Measurements from ENCODE around the gene ATP6V0A4. TPM values are rescaled to one million over a fixed set of nuclear protein-coding genes. Genes with fewer than 3 reads are reported as not detected.

ATP6V0A4 gene
- total RNA-seq, 1 donor from 2014 or later = 0.25 TPM

GRCh38 chr7:138748666-138749065 is 49.3 kb downstream of the ATP6V0A4 start:
- H3K27ac Mint-ChIP-seq (ENCODE audit: unreplicated experiment) = no peak overlapping the region
- Histone ChIP-seq H3K9ac (ENCODE audit: low read length) (no peak overlapping the region), H3K36me3 (ENCODE audit: insufficient read depth, low read length) (no peaks in the 10 kb centered on the region), H3K4me3 (ENCODE audit: insufficient read depth, low read depth, low read length) (no peak overlapping the region), H3K4me2 (ENCODE audit: low read length) (no peak overlapping the region), H3K79me2 (ENCODE audit: insufficient read depth, low read length) (no peaks in the 10 kb centered on the region), H3K9me3 (ENCODE audit: insufficient read depth, low read depth, low read length) (no peaks in the 10 kb centered on the region), H3K27ac (ENCODE audit: low read depth, low read length) (no peak overlapping the region), H3K27me3 (ENCODE audit: insufficient read depth, low read length) (no peaks in the 10 kb centered on the region), H4K20me1 (ENCODE audit: insufficient read depth, low read length) (no peaks in the 10 kb centered on the region), H3K4me1 (ENCODE audit: insufficient read depth, low read length) (no peaks in the 10 kb centered on the region), H2AFZ (ENCODE audit: low read depth, low read length) (no peak overlapping the region)
- H3K9me3 Mint-ChIP-seq (ENCODE audit: unreplicated experiment) = peaks cover 2% of the 10 kb centered on the region
- no peaks in the 10 kb centered on the region for H3K36me3 Mint-ChIP-seq (ENCODE audit: low read depth, unreplicated experiment)
- peaks cover 3% of the 10 kb centered on the region for H3K4me1 Mint-ChIP-seq (ENCODE audit: low read depth, unreplicated experiment)
- no peak for DNase-seq (ENCODE audit: low read depth)
- peaks cover 8% of the 10 kb centered on the region for H3K27me3 Mint-ChIP-seq (ENCODE audit: low read depth, unreplicated experiment)
- TF ChIP-seq, protein P1, sequence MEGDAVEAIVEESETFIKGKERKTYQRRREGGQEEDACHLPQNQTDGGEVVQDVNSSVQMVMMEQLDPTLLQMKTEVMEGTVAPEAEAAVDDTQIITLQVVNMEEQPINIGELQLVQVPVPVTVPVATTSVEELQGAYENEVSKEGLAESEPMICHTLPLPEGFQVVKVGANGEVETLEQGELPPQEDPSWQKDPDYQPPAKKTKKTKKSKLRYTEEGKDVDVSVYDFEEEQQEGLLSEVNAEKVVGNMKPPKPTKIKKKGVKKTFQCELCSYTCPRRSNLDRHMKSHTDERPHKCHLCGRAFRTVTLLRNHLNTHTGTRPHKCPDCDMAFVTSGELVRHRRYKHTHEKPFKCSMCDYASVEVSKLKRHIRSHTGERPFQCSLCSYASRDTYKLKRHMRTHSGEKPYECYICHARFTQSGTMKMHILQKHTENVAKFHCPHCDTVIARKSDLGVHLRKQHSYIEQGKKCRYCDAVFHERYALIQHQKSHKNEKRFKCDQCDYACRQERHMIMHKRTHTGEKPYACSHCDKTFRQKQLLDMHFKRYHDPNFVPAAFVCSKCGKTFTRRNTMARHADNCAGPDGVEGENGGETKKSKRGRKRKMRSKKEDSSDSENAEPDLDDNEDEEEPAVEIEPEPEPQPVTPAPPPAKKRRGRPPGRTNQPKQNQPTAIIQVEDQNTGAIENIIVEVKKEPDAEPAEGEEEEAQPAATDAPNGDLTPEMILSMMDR (IDR thresholded peaks at IDR 0.05; ENCODE audit: insufficient read depth, low read depth, low read length) = no peak
- no peak for TF ChIP-seq EZH2 (IDR thresholded peaks at IDR 0.05; ENCODE audit: insufficient read depth, low read length)
- no peak for FAIRE-seq
- H3K4me3 Mint-ChIP-seq (ENCODE audit: unreplicated experiment) = no peak overlapping the region

DNA sequence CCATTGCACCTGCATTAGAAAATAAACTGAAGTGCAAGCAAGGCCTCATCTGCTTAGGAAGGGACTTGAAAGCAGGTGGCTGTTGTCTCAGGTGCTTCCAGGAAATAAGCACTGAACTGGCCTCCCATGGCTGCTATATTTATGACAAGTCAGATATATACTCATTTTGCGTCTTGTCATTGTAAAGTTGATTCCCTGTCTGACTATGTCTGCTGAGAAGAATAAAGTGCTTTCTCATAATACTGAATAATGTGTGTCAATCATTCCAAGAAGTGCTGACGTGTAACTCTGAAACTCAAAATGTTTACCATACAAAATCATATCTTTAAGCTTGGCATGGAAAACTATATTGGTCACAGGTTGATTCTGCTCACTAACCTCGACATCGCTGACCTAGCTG is 51.9 kb downstream of the ATP6V0A4 start:
- Mint-ChIP-seq H3K36me3 (ENCODE audit: low read depth, unreplicated experiment) (peaks cover 3% of the 10 kb centered on the region), H3K27me3 (ENCODE audit: low read depth, unreplicated experiment) (peaks cover 8% of the 10 kb centered on the region), H3K4me1 (ENCODE audit: low read depth, unreplicated experiment) (peaks cover 7% of the 10 kb centered on the region), H3K9me3 (ENCODE audit: unreplicated experiment) (no peaks in the 10 kb centered on the region), H3K27ac (ENCODE audit: unreplicated experiment) (no peak overlapping the region), H3K4me3 (ENCODE audit: unreplicated experiment) (no peak overlapping the region)
- Histone ChIP-seq H3K9me3 (ENCODE audit: insufficient read depth, low read depth, low read length) (no peaks in the 10 kb centered on the region), H3K79me2 (ENCODE audit: insufficient read depth, low read length) (no peaks in the 10 kb centered on the region), H3K4me2 (ENCODE audit: low read length) (no peak overlapping the region), H3K9ac (ENCODE audit: low read length) (no peak overlapping the region), H3K4me1 (ENCODE audit: insufficient read depth, low read length) (peaks cover 3% of the 10 kb centered on the region), H3K27me3 (ENCODE audit: insufficient read depth, low read length) (no peaks in the 10 kb centered on the region), H4K20me1 (ENCODE audit: insufficient read depth, low read length) (no peaks in the 10 kb centered on the region), H3K36me3 (ENCODE audit: insufficient read depth, low read length) (no peaks in the 10 kb centered on the region), H3K4me3 (ENCODE audit: insufficient read depth, low read depth, low read length) (no peak overlapping the region), H3K27ac (ENCODE audit: low read depth, low read length) (no peak overlapping the region), H2AFZ (ENCODE audit: low read depth, low read length) (no peak overlapping the region)
- no peak for FAIRE-seq
- TF ChIP-seq EZH2 (IDR thresholded peaks at IDR 0.05; ENCODE audit: insufficient read depth, low read length) = no peak
- TF ChIP-seq, protein P1 (IDR thresholded peaks at IDR 0.05; ENCODE audit: insufficient read depth, low read depth, low read length) = no peak
- DNase-seq (ENCODE audit: low read depth) = no peak

GRCh38 chr7:138745189-138745588 is 52.8 kb downstream of the ATP6V0A4 start:
- Histone ChIP-seq H3K27ac (ENCODE audit: low read depth, low read length) (no peak overlapping the region), H3K79me2 (ENCODE audit: insufficient read depth, low read length) (no peaks in the 10 kb centered on the region), H3K9me3 (ENCODE audit: insufficient read depth, low read depth, low read length) (no peaks in the 10 kb centered on the region), H3K27me3 (ENCODE audit: insufficient read depth, low read length) (no peaks in the 10 kb centered on the region), H3K36me3 (ENCODE audit: insufficient read depth, low read length) (no peaks in the 10 kb centered on the region), H4K20me1 (ENCODE audit: insufficient read depth, low read length) (no peaks in the 10 kb centered on the region), H3K4me3 (ENCODE audit: insufficient read depth, low read depth, low read length) (no peak overlapping the region), H3K4me1 (ENCODE audit: insufficient read depth, low read length) (peaks cover 3% of the 10 kb centered on the region), H3K9ac (ENCODE audit: low read length) (no peak overlapping the region), H3K4me2 (ENCODE audit: low read length) (no peak overlapping the region), H2AFZ (ENCODE audit: low read depth, low read length) (no peak overlapping the region)
- Mint-ChIP-seq H3K4me3 (ENCODE audit: unreplicated experiment) (no peak overlapping the region), H3K27me3 (ENCODE audit: low read depth, unreplicated experiment) (peaks cover 6% of the 10 kb centered on the region), H3K27ac (ENCODE audit: unreplicated experiment) (no peak overlapping the region), H3K4me1 (ENCODE audit: low read depth, unreplicated experiment) (peaks cover 9% of the 10 kb centered on the region), H3K36me3 (ENCODE audit: low read depth, unreplicated experiment) (peaks cover 3% of the 10 kb centered on the region), H3K9me3 (ENCODE audit: unreplicated experiment) (no peaks in the 10 kb centered on the region)
- TF ChIP-seq, protein P1 (IDR thresholded peaks at IDR 0.05; ENCODE audit: insufficient read depth, low read depth, low read length) = no peak
- TF ChIP-seq EZH2 (IDR thresholded peaks at IDR 0.05; ENCODE audit: insufficient read depth, low read length) = no peak
- DNase-seq (ENCODE audit: low read depth) (no peak), FAIRE-seq (no peak)

All from astrocyte (in vitro differentiated cells and primary cell).